Neural crest cell (in vitro differentiated cells): Measurements from ENCODE around the gene TCF7L2. TPM values are rescaled to one million over a fixed set of nuclear protein-coding genes. Genes with fewer than 3 reads are reported as not detected.

Experiments used
- DNase-seq: peaks from one replicate; pipeline ENCODE4 v3.0.0; 2021; ENCODE audit warnings: low read depth, mixed read lengths, low spot score
- H3K27ac Mint-ChIP-seq: one replicate; pipeline ENCODE4 v1.8.0; 2021; ENCODE audit warnings: mild to moderate bottlenecking, mixed read lengths; ENCODE audit not compliant: unreplicated experiment
- H3K27me3 Mint-ChIP-seq: 2 replicates; pipeline ENCODE4 v1.8.0; 2021; ENCODE audit warnings: low read depth, mild to moderate bottlenecking, mixed read lengths
- H3K36me3 Mint-ChIP-seq: 2 replicates; pipeline ENCODE4 v1.8.0; 2021; ENCODE audit warnings: low read depth, mild to moderate bottlenecking, mixed read lengths
- H3K4me1 Mint-ChIP-seq: 2 replicates; pipeline ENCODE4 v1.8.0; 2021; ENCODE audit warnings: mixed read lengths
- H3K4me3 Mint-ChIP-seq: one replicate; pipeline ENCODE4 v1.8.0; 2021; ENCODE audit warnings: mild to moderate bottlenecking, mixed read lengths
- H3K9me3 Mint-ChIP-seq: 2 replicates; pipeline ENCODE4 v1.8.0; 2021; ENCODE audit warnings: mixed read lengths
- CTCF ChIP-seq: fragments of 200-600 bp; sonication (generic); conservative IDR thresholded peaks from 2 replicates; pipeline ENCODE4 v1.5.0; 2021; ENCODE audit warnings: antibody characterized with exemption, mild to moderate bottlenecking
- total RNA-seq: library from RNA; stranded (reverse); gene quantifications from 2 replicates; pipeline ENCODE4 v1.2.1, GENCODE V29; 2021

TCF7L2 gene
- total RNA-seq, 1 donor from 2014 or later, result 34.8 TPM

- H3K4me3 Mint-ChIP-seq, result no peak overlapping the region
- peaks cover 3% of the 10 kb centered on the region for H3K27me3 Mint-ChIP-seq
- DNase-seq, result no peak
- no peaks in the 10 kb centered on the region for H3K36me3 Mint-ChIP-seq
- no peak overlapping the region for H3K27ac Mint-ChIP-seq
- H3K4me1 Mint-ChIP-seq, result peaks cover 59% of the 10 kb centered on the region
- no peaks in the 10 kb centered on the region for H3K9me3 Mint-ChIP-seq
- TF ChIP-seq CTCF, result no peak
These were observed 73.0 kb downstream of the TCF7L2 start for GRCh38 chr10:113023017-113023416.

- Mint-ChIP-seq H3K4me1 (peaks cover 58% of the 10 kb centered on the region), H3K27me3 (peaks cover 6% of the 10 kb centered on the region), H3K4me3 (no peak overlapping the region), H3K36me3 (no peaks in the 10 kb centered on the region), H3K9me3 (no peaks in the 10 kb centered on the region), H3K27ac (no peak overlapping the region)
- no peak for DNase-seq
- TF ChIP-seq CTCF, result no peak
These were observed 74.9 kb downstream of the TCF7L2 start for GRCh38 chr10:113024930-113025329.

GRCh38 chr10:113025487-113025886 is 75.4 kb downstream of the TCF7L2 start:
- Mint-ChIP-seq H3K27ac (no peak overlapping the region), H3K36me3 (no peaks in the 10 kb centered on the region), H3K4me3 (no peak overlapping the region), H3K4me1 (peaks cover 58% of the 10 kb centered on the region), H3K27me3 (peaks cover 6% of the 10 kb centered on the region), H3K9me3 (no peaks in the 10 kb centered on the region)
- no peak for TF ChIP-seq CTCF
- no peak for DNase-seq

- TF ChIP-seq CTCF, result no peak
- Mint-ChIP-seq H3K27me3 (peaks cover 6% of the 10 kb centered on the region), H3K9me3 (no peaks in the 10 kb centered on the region), H3K4me3 (peak overlapping the region; percentile 2), H3K27ac (no peak overlapping the region), H3K36me3 (no peaks in the 10 kb centered on the region), H3K4me1 (peaks cover 51% of the 10 kb centered on the region)
- no peak for DNase-seq
These were observed 76.6 kb downstream of the TCF7L2 start for GRCh38 chr10:113026679-113027078.

GRCh38 chr10:113027230-113027573 is 77.2 kb downstream of the TCF7L2 start:
- Mint-ChIP-seq H3K4me3 (peak overlapping the region; percentile 66), H3K4me1 (peaks cover 51% of the 10 kb centered on the region)

More at GRCh38 chr10:113027230-113027573, 77.2 kb downstream of the TCF7L2 start:
- Mint-ChIP-seq H3K9me3 (no peaks in the 10 kb centered on the region), H3K27me3 (peaks cover 3% of the 10 kb centered on the region), H3K36me3 (no peaks in the 10 kb centered on the region), H3K27ac (no peak overlapping the region)
- no peak for TF ChIP-seq CTCF
- no peak for DNase-seq
